Neural progenitor cell (in vitro differentiated cells): ENCODE results near the gene IL1RL2. TPM values are rescaled to one million over a fixed set of nuclear protein-coding genes. Genes with fewer than 3 reads are reported as not detected.

Experiments
- DNase-seq: peaks from one replicate; pipeline ENCODE4 v3.0.0-alpha.2; 2016; ENCODE audit warnings: low spot score
- H2AFZ ChIP-seq: fragments of 200-600 bp; sonication (generic); replicated peaks from 2 replicates; pipeline ENCODE4 v1.6.1; 2016; ENCODE audit warnings: antibody characterized with exemption
- H3F3A ChIP-seq: fragments of 200-600 bp; sonication (generic); 2 replicates; pipeline ENCODE4 v1.6.1; 2016; ENCODE audit warnings: antibody characterized with exemption, low read depth
- H3K27ac ChIP-seq: fragments of 200-600 bp; sonication (generic); 2 replicates; pipeline ENCODE4 v1.5.1; 2016; ENCODE audit warnings: mild to moderate bottlenecking
- H3K27me3 ChIP-seq: fragments of 200-600 bp; sonication (generic); 2 replicates; pipeline ENCODE4 v1.6.1; 2016; ENCODE audit warnings: mild to moderate bottlenecking, moderate library complexity
- H3K36me3 ChIP-seq: fragments of 200-600 bp; sonication (generic); 2 replicates; pipeline ENCODE4 v1.5.1; 2016
- H3K4me1 ChIP-seq: fragments of 200-600 bp; sonication (generic); 2 replicates; pipeline ENCODE4 v1.6.1; 2016; ENCODE audit warnings: mixed run types
- H3K4me2 ChIP-seq: fragments of 200-600 bp; sonication (generic); 2 replicates; pipeline ENCODE4 v1.6.1; 2016
- H3K4me3 ChIP-seq: fragments of 200-600 bp; sonication (generic); 2 replicates; pipeline ENCODE4 v1.5.1; 2016
- H3K79me2 ChIP-seq: fragments of 200-600 bp; sonication (generic); 2 replicates; pipeline ENCODE4 v1.6.1; 2016; ENCODE audit warnings: low read depth
- H3K9ac ChIP-seq: fragments of 200-600 bp; sonication (generic); 2 replicates; pipeline ENCODE4 v1.6.1; 2016
- H3K9me3 ChIP-seq: fragments of 200-600 bp; sonication (generic); 2 replicates; pipeline ENCODE4 v1.5.1; 2016; ENCODE audit warnings: low read depth
- H4K20me1 ChIP-seq: fragments of 200-600 bp; sonication (generic); 2 replicates; pipeline ENCODE4 v1.6.1; 2016; ENCODE audit warnings: low read depth
- H3K27ac Mint-ChIP-seq: 3 replicates; pipeline ENCODE4 v1.8.0; 2021; ENCODE audit warnings: mixed read lengths
- H3K27me3 Mint-ChIP-seq: 2 replicates; pipeline ENCODE4 v1.8.0; 2022; ENCODE audit warnings: low read depth, mild to moderate bottlenecking, inconsistent platforms, moderate library complexity, mixed read lengths; ENCODE audit not compliant: insufficient read depth
- H3K36me3 Mint-ChIP-seq: 3 replicates; pipeline ENCODE4 v1.8.0; 2021; ENCODE audit warnings: mixed read lengths
- H3K4me1 Mint-ChIP-seq: 3 replicates; pipeline ENCODE4 v1.8.0; 2021; ENCODE audit warnings: mixed read lengths
- H3K4me3 Mint-ChIP-seq: 3 replicates; pipeline ENCODE4 v1.8.0; 2021; ENCODE audit warnings: mild to moderate bottlenecking, moderate library complexity, mixed read lengths
- H3K9me3 Mint-ChIP-seq: 3 replicates; pipeline ENCODE4 v1.8.0; 2020; ENCODE audit warnings: mixed read lengths
- EZH2 ChIP-seq: fragments of 200-600 bp; sonication (generic); IDR thresholded peaks from 2 replicates; pipeline ENCODE4 v1.6.1; 2017; ENCODE audit warnings: antibody characterized with exemption, mild to moderate bottlenecking, moderate library complexity
- EZH2phosphoT487 ChIP-seq: fragments of 200-600 bp; sonication (generic); IDR thresholded peaks from 2 replicates; pipeline ENCODE4 v1.6.1; 2017; ENCODE audit warnings: antibody characterized with exemption
- total RNA-seq: library from RNA; depleted of rRNA; stranded (reverse); fragments of >200 nt; gene quantifications from 2 replicates; pipeline ENCODE4 v1.2.3, GENCODE V29; 2015; ENCODE audit warnings: low replicate concordance
- TF ChIP-seq, protein P1 (sequence below): fragments of 200-600 bp; sonication (generic); IDR thresholded peaks from 2 replicates; pipeline ENCODE4 v1.5.1; 2017; ENCODE audit warnings: antibody characterized with exemption, mild to moderate bottlenecking

The IL1RL2 gene
- total RNA-seq, 1 donor from 2014 or later, result not detected

DNA sequence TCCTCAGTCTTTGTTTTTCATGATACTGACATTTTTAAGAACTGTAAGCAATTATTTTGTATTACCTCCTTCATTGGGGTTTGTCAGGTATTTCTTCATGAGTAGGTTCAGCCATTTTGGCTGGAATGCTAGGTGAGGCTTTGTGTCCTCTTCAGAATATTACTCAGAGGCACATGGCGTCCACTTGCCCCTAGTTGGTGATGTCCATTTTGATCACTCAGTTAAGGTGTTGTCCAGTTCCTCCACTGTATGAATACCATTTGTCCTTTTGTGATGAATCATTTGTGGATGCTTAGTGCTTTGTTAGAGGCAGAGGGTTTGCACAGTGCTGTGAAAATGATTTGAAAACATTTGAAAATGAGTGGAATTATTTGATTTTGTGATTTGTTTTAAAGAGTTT is 4.7 kb downstream of the IL1RL2 start:
- Mint-ChIP-seq H3K4me3 (no peak overlapping the region), H3K27ac (no peak overlapping the region), H3K4me1 (no peaks in the 10 kb centered on the region), H3K27me3 (peaks cover 6% of the 10 kb centered on the region), H3K9me3 (no peaks in the 10 kb centered on the region), H3K36me3 (no peaks in the 10 kb centered on the region)
- Histone ChIP-seq H3F3A (no peaks in the 10 kb centered on the region), H3K4me3 (no peak overlapping the region), H3K9me3 (no peaks in the 10 kb centered on the region), H3K27ac (no peak overlapping the region), H3K27me3 (peaks cover 17% of the 10 kb centered on the region), H3K79me2 (no peaks in the 10 kb centered on the region), H3K4me2 (no peak overlapping the region), H4K20me1 (no peaks in the 10 kb centered on the region), H3K9ac (no peak overlapping the region), H3K36me3 (no peaks in the 10 kb centered on the region), H3K4me1 (no peaks in the 10 kb centered on the region), H2AFZ (no peak overlapping the region)
- TF ChIP-seq EZH2 (no peak), EZH2phosphoT487 (no peak)
- TF ChIP-seq, protein P1, sequence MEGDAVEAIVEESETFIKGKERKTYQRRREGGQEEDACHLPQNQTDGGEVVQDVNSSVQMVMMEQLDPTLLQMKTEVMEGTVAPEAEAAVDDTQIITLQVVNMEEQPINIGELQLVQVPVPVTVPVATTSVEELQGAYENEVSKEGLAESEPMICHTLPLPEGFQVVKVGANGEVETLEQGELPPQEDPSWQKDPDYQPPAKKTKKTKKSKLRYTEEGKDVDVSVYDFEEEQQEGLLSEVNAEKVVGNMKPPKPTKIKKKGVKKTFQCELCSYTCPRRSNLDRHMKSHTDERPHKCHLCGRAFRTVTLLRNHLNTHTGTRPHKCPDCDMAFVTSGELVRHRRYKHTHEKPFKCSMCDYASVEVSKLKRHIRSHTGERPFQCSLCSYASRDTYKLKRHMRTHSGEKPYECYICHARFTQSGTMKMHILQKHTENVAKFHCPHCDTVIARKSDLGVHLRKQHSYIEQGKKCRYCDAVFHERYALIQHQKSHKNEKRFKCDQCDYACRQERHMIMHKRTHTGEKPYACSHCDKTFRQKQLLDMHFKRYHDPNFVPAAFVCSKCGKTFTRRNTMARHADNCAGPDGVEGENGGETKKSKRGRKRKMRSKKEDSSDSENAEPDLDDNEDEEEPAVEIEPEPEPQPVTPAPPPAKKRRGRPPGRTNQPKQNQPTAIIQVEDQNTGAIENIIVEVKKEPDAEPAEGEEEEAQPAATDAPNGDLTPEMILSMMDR, result no peak
- DNase-seq, result no peak

- H3K4me3 Mint-ChIP-seq, result no peak overlapping the region
- no peak for DNase-seq
- Histone ChIP-seq H3K4me2 (no peak overlapping the region), H3F3A (no peaks in the 10 kb centered on the region), H3K36me3 (no peaks in the 10 kb centered on the region), H3K27ac (no peak overlapping the region), H3K9me3 (no peaks in the 10 kb centered on the region), H3K4me1 (no peaks in the 10 kb centered on the region), H2AFZ (no peak overlapping the region), H4K20me1 (no peaks in the 10 kb centered on the region), H3K4me3 (no peak overlapping the region), H3K79me2 (no peaks in the 10 kb centered on the region), H3K9ac (no peak overlapping the region), H3K27me3 (peaks cover 1% of the 10 kb centered on the region)
- H3K4me1 Mint-ChIP-seq, result no peaks in the 10 kb centered on the region
- H3K27ac Mint-ChIP-seq, result no peak overlapping the region
- H3K36me3 Mint-ChIP-seq, result no peaks in the 10 kb centered on the region
- TF ChIP-seq EZH2, result no peak
- TF ChIP-seq, protein P1, result no peak
- TF ChIP-seq EZH2phosphoT487, result no peak
- peaks cover 4% of the 10 kb centered on the region for H3K27me3 Mint-ChIP-seq
- H3K9me3 Mint-ChIP-seq, result no peaks in the 10 kb centered on the region
Observed at GRCh38 chr2:102193074-102193473, 6.3 kb downstream of the IL1RL2 start.

GRCh38 chr2:102194609-102195268 is 7.9 kb downstream of the IL1RL2 start:
- Histone ChIP-seq H3K4me3 (no peak overlapping the region), H3K27ac (no peak overlapping the region), H3K36me3 (no peaks in the 10 kb centered on the region), H2AFZ (no peak overlapping the region), H3K79me2 (no peaks in the 10 kb centered on the region), H4K20me1 (no peaks in the 10 kb centered on the region), H3K4me1 (no peaks in the 10 kb centered on the region), H3K4me2 (no peak overlapping the region), H3K9me3 (no peaks in the 10 kb centered on the region), H3K9ac (no peak overlapping the region), H3F3A (no peaks in the 10 kb centered on the region), H3K27me3 (no peaks in the 10 kb centered on the region)
- Mint-ChIP-seq H3K27me3 (peaks cover 4% of the 10 kb centered on the region), H3K4me1 (no peaks in the 10 kb centered on the region), H3K9me3 (no peaks in the 10 kb centered on the region), H3K27ac (no peak overlapping the region), H3K4me3 (no peak overlapping the region), H3K36me3 (no peaks in the 10 kb centered on the region)
- no peak for TF ChIP-seq EZH2phosphoT487
- no peak for TF ChIP-seq EZH2
- TF ChIP-seq, protein P1, result no peak
- no peak for DNase-seq
